Cardiac septum (tissue), 1 donor: ENCODE data around the gene GPHB5. TPM values are rescaled to one million over a fixed set of nuclear protein-coding genes. Genes with fewer than 3 reads are reported as not detected.
"Not testable (repeated sequence)": the region's sequence is repeated elsewhere in the genome, so short reads cannot be mapped to it uniquely, and the experiment has no call there.

Source experiments
- DNase-seq: peaks from one replicate; pipeline ENCODE4 v3.0.0-alpha.2; 2020; ENCODE audit warnings: low spot score
- intact Hi-C: fragments of 100-400 bp; cut with DNase I; formaldehyde crosslinking; loops from one replicate; pipeline ENCODE4 v1.14.0; 2022
- total RNA-seq: library from RNA; stranded (reverse); fragmentation: NEBNext Ultra II Directional; extraction: Animal tissue kit (Norgen Biotek cat#: 25700); gene quantifications from one replicate; pipeline ENCODE4 v1.2.1, GENCODE V29; 2021
- donor health status: DM: no; HTN: no; CAD: no.

Gene GPHB5
- total RNA-seq, 1 donor from 2014 or later = not detected

DNA sequence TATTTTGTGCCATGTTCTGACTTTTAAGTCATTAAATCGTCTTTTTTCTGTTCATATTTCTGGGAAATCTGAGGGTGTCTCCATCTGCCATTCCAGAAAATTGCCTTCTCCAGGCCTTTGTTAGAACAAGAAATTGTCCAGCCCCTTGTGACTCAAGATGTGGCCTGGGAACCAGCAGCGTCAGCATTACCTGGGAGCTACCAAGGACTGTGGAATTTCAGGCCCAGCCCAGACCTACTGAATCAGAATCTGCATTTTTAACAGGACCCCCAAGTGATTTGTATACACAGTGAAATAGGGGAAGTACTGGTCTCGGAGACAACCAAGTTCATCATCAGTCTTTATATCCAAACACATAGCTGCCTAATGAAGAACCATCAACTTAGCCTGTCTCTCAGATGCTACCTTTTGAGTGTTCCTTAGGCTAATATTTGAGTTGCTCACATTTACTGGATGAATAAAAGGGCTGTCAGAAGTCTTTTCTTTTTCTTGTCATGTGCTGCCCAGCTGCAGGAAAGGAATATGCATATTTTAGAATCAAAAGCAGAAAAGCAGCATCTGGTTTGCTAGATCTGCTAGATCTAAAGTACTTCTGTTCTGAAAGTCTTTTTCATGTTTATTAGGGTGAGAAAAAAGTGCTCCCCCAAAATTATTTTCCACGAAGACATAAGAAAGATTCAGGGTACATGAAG, 21.2 kb downstream of the GPHB5 start:
- intact Hi-C loops = no loop called here
- DNase-seq = no peak

DNA sequence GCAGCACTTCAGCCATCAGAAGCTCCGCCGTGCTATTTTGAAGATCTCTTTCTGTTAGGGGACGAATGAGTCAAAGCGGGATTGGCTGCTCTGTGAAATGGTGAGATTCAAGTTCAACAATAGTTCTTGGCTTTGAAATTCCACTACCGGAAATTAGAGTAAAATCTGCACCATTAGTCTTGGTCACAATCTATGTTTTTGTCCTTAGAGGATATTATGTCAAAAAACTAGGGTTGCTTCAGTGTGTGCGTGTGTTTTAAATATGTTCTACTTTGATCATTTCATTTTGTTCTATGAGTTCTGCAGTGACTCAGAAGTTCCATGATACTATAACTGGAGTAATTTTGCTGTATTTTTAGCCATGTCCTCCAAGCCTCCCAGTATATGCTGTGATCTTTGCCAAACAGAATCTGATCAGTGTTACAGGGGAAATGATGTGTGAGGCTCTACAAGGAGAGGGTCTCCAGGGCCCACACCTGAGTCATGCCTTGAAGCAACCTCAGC, 22.6 kb downstream of the GPHB5 start:
- DNase-seq = no peak
- intact Hi-C loops = no loop called here

DNA sequence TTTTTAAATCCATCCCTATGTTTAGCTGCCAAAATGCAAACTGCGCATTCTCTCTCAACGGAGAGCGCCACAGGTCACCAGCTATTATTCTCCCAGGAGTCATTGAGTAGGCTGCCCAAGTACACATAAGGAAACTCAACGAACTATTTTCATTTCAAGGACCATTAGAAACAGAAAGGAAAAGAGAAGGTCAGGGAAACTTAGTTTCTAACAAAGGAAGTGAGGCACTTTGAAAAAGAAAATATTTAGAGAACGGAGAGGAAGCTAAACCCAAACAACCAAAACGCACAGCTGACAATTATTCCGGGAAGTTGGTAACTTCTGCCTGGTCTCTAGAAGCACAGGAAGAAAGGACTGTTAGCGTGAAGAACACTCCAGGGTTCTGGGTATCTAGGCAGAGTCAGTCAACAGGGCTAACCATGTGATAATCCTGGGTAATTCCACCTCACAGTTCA, 23.5 kb downstream of the GPHB5 start:
- no peak for DNase-seq
- intact Hi-C loops = no loop called here

DNA sequence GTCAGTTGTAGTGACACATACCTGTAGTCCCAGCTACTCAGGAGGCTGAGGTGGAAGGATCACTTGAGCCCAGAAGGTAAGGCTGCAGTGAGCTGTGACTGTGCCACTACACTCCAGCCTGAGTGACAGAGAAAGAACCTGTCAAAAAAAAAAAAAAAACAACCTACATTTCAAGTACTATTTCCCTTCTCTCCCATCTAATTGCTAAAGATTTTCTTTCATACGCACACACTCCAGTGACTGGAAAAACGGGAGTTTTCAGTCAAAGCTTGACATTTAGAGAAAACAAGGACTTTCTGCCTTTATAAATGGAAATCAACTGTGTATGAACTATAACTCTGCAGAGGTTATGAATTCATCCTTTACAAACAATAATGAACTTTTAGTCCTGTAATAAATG, 25.9 kb downstream of the GPHB5 start:
- intact Hi-C loops = no loop called here
- DNase-seq = no peak

DNA sequence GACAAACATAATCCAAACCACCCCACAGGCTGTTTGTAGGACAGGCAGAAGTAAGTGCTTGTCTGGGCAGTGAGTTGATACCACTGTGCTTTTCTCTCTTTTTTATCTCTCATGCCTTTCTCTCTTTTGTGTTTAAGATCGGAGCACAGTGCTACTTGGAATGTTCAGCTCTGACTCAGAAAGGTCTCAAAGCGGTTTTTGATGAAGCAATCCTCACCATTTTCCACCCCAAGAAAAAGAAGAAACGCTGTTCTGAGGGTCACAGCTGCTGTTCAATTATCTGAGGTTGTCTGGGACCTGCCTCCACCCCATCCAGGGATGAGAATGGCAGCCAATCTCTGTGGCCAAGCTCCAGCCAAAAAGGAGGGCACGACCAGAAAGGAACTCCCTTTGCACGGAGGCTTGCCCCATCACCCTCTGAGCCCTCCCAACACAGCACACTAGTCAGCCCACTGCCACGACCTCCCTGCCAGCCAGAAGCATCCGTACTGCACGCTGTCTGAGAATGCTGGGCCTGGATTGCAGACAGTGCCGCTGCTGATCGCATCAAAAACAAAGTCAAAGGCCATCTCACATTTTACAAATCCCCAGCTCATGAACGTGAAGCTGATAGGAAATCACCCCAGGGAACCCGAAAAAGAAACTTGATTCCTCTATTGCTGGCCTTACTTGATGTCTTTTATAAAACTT, 27.8 kb downstream of the GPHB5 start:
- no peak for DNase-seq
- intact Hi-C loops = no loop called here

DNA sequence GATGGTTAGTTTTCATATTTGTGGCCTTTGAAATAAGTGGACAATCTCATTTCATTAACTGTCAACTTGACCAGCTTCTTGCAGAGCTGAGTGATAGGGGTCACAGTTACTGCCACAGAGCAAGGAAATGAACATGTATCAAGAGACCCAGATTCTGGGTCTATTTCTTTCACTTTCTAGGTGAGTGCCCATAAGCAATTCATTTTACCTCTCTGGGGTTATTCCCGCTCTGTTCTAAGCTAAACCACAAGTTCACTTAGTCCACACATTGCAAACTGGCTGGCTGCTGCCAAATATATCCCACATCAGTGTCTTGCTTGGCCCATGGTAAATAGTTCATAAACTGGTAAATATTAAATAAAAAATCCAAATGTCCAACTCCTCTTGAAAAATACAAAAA, 29.9 kb downstream of the GPHB5 start:
- intact Hi-C loops = no loop called here
- DNase-seq = no peak

DNA sequence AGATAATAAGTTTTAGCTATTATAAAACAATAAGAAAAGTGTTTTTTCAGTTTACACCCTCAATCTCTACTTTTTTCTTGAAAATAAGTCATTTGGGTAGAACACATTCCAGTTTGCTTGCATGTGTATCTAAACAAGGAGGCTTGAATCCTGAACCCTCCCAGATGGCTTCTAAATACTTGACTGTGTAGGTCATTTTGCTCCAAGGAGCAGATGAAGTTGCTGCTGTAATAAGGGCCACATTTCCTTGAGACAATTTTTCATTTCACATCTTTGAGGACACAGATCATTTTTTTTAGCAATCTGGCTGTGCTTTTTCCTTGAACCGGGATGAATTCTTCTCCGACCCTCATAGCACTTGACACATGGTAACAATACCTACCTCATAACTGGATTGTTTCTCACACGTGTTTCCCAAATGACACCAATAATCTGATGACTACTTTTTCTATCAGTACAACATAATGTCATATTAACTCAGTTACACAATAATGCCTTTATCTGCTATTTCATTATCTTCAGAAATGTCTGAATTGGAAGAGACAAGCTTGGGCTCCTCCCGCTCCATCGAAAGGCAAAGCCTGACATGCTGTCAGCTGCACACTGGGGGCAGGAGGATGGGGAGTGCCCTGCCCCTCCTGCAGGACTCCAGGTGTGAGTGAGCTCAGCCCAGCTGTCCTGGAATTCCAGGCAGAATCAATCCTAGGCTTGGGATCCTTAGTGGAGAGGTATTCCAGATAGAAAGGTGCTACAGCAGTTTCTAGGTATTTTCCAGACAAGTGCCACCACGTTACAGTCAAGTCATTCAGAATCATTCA, 30.9 kb downstream of the GPHB5 start:
- intact Hi-C loops = no loop called here
- DNase-seq = no peak

DNA sequence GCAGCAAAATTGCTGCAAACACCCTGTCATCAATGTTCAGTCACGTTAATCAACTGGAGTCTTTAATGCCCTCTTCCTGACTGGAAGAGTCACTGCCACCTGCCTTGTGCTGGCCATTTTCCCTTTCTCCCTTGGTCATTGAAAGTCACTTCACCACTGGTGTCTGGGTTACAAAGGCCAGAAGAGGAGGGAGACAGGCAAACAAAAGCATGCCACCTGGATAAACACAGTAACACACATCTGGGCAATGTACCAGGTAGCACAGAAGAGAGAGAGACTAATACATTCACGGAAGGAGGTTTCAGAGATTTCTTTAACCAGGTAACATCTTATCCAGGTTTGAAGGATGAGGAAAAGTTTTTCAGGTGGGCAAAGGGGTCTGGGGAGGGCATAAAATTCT, 32.7 kb downstream of the GPHB5 start:
- no peak for DNase-seq
- intact Hi-C loops = no loop called here

DNA sequence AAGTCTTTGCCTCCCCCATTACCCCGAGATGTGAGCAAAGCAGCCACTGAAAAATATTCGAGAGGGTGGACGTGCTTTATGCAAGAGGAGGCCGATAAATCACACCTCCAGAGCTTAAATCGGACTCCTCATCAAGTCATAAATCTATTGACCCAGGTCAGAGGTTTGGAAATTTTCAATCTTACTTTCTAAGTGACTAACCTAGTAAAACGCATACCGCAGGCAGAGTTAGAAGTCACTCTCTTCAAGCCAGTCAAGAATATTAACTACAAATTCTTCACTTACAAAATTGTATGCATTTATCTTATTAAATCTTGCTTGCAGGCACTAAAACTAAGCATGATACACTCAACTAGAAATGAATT, 34.9 kb downstream of the GPHB5 start:
- DNase-seq = no peak
- intact Hi-C loops = no loop called here

DNA sequence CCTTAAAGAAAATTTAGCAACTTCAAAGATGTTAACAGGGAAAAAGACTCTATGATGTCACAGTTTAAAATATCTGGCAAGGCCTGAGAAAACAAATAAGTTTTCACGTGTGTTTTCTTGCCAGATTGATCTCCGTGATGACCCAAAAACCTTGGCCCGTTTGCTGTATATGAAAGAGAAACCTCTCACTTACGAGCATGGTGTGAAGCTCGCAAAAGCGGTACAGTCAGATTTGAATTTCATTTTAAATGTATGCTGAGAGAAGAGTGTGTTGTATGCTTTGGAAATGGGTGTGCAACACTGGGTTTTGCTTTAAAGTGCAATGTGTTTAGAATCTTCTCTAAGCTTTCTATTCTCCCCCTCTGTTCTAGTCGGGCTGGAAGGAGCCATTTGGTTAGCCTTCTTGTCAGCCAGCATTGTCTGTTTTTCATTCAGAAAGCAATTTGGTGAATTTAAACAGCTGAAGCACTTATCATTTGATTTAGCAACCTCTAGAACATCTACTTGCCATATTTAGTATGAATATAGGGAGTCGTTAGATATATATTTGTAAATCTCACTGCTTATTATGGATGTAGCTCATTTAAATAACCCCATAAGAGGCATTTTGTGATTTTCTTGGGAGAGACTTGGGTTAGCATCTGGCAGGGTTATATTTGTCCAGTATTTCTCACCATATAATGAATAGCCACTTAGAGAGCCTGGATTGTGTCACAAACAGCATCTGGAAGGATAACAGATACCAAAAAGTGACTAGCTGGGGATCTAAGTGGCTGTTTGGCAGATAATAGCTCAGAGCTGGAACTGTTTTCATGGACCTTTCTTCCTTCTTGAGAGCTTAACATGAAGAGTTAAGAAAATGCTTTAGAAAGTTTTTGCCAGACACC, 35.5 kb downstream of the GPHB5 start:
- intact Hi-C loops = no loop called here
- no peak for DNase-seq

DNA sequence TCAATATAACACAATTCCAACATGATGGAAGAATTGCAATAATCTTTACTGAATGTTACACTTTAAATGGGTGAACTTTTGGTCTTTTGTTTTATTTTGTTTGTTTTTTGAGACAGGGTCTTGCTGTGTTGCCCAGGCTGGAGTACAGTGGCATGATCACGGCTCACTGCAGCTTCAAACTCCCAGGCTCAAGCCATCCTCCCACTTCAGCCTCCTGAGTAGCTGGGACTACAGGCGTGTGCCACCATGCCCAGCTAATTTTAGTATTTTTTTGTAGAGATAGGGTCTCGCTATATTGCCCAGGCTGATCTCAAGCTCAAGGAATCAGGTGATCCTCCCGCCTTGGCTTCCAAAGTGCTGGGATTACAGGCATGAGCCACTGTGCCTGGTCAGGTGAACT, 38.8 kb downstream of the GPHB5 start:
- DNase-seq, intact Hi-C loops: not testable (repeated sequence)

DNA sequence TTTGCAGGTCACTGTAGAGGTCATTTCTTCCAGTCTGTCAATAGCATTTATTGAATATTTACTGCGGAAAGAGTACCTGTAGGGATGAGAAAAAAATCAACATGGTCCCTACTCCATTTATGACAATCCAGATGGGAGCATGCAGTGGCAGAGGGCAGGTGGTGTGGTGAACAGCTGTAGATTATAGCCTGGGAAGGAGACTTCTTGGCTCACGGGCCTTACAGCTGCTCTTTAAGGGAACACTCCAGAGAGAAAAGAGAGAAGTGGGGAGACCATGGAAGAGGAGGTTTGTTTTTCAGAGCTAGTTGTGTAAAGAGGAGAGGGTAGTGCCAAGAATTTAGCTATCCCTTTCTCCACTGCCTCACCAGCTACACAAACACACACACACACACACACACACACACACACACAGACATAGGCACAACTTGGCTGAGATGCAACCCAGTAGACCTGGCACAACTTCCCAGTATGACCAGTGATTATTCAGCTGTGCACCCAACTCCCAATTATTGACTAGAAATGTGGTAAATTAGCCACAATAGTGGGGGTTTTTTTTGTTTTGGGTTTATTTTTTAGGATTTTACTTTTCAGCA, 41.0 kb downstream of the GPHB5 start:
- intact Hi-C loops = loop anchor here (2.0 kb wide), 1 partner anchor 103 kb away; no protein-coding TSS in a partner anchor
- no peak for DNase-seq

DNA sequence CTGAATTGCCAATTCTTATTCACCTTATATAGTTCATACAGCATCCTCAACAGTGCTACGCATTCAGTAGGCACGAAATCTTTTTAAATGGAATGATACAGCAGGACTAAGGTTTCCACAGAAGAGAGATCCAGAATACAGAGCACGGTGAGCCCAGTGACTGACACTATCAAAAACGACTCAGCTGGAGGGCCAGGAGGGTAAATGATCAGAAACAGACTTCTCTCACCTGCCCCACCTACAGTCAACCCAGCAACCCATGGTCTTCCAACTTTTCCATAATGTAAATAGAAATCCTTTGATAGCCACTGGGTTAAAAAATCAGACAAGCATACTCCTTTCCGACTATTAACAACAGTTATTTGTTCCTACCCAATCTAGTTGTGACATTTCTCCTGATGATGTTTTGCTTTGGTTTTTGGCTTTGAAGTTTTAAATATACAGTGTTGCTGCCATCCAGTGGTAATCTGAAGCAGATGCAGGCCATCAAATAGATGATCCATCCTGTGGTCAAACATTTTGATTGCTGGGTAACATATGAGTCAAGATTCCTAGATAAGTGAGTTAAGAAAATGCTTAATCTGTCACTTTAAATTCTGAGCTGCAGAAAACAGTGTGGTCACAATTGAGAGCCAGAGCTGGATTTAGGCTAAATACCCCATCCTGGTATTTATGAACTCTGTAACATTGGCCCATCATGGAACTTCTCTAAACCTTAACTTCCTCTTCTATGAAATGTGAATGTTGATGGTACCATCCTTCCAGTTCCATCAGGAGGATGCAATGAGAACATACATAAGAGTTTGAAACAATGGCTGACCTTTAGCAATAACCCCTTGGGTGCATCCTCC, 42.0 kb downstream of the GPHB5 start:
- intact Hi-C loops = loop anchor here (2.0 kb wide), 1 partner anchor 102 kb away; no protein-coding TSS in a partner anchor
- DNase-seq = no peak

DNA sequence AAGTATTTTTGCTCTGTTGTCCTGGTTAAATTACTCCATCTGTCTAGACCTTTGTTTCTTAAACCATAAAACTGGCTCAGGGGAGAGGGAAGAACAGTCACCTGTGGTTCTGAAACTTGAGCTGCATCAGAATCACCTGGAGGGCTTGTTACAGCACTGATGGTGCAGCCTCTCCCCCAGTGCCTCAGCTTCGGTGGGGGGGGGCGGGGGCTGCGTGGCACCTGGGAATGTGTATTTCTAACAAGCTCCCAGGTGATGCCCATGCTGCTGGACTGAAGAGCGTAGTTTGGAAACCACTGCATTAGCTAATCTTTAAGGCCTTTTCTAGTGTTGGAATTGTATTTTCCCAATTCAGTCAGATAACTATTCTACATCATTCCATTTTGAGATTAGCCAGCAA, 42.7 kb downstream of the GPHB5 start:
- DNase-seq = no peak
- intact Hi-C loops = loop anchor here (2.0 kb wide), 1 partner anchor 101 kb away; no protein-coding TSS in a partner anchor

DNA sequence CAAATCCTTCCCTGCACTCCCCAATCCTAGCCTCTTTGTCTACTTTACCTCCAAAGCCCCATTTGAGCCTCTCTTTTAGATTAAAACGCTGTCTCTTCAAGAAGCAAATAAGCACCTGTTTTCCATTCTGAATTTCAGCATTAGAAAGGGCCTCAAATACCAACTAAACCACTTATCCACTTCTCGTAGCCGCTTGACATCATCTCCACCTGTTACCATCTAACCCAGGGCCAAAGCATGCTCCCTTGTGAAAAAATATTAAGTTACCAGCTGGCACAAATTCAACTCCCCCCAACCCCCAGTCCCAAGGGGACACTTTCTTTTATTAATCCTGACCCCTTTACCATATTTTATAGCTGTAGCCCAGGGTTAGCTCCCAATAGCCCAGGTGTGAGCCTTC, 43.1 kb downstream of the GPHB5 start:
- DNase-seq = no peak
- intact Hi-C loops = loop anchor here (2.0 kb wide), 2 partner anchors 101 to 1097 kb away; no protein-coding TSS in a partner anchor

DNA sequence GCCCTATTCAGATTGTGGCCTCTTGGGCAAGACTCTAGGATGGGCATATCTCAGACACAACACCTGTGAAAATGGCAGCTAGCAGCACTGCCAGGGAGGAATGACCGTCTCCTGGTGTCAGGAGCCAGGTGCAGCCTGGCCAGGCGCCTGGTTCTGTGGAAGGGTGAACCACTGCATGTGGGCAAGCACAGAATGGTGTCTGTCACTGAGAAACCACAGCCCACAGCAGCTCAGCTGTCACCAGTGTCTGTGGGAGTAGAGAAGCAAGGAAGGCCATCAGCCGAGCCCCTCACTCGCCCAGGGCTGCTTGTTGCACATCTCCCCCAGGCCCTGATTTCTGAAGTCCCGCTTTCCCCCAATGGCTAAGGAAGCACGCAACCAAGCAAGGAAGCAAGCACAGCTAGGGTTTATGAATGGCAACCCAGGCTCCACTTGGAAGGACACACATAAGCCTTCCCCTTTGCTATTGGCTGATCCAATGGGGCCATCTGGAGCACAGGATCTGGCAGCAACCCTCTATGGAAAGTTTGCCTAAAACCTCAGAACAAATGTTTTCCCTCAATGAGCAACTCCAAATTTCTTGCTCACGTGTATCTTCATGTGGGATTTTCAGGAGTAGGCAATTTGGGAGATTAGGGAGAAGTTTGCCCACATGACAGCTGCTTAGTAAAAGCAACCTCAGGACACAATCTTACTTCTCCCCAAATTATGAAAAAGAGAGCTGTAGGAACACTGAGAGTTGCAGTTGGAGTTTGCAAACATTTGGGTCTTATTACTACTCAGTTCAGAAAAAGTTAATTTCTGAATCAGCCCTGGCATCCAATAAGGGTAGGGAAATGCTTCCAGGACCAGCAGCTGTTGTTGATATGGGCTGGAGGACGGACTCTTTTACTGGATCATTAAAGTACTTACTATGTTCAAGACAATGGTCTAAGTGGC, 44.7 kb downstream of the GPHB5 start:
- intact Hi-C loops = loop anchor here (2.0 kb wide), 1 partner anchor 1095 kb away; no protein-coding TSS in a partner anchor
- no peak for DNase-seq

DNA sequence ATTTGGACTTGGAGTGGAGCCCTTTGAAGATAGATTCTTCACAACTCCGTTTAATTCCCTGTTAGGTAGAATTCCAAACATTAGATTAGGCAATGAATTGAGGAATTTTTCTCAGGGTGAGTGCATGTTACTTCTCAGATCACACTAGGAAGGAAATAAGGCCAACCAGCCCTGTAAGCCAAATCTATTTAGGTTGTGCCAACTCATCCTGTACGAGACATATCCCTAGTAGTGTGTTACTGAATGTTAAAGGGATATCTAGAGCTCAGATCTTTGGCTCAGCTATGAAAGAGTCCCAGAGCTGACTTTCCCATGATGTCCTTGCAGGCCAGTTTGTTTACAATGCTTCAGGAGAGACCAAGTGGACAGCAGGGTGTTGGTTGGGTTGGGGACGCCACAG, 45.6 kb downstream of the GPHB5 start:
- no peak for DNase-seq
- intact Hi-C loops = no loop called here
